A549 (cell line): ENCODE results near the gene ESR2.

ENCODE experiments used
- BHLHE40 ChIP-seq: IDR thresholded peaks from 2 replicates; pipeline ENCODE4 v1.6.1; 2012; ENCODE audit warnings: low read depth, low read length, inconsistent platforms
- CBX8 ChIP-seq: fragments of 200-600 bp; sonication (generic); IDR thresholded peaks from 2 replicates; pipeline ENCODE4 v1.6.1; 2016
- CHD2 ChIP-seq: fragments of 150-350 bp; IDR thresholded peaks from 2 replicates; pipeline ENCODE4 v1.6.1; 2014; ENCODE audit warnings: low read length; ENCODE audit not compliant: partially characterized antibody
- NFE2L2 ChIP-seq: fragments of 150-350 bp; conservative IDR thresholded peaks from 2 replicates; pipeline ENCODE4 v1.6.1; 2014; ENCODE audit warnings: low read length
- POLR2A ChIP-seq: IDR thresholded peaks from 2 replicates; pipeline ENCODE4 v1.6.1; 2012; ENCODE audit warnings: mild to moderate bottlenecking, low read length
- RCOR1 ChIP-seq: fragments of 150-350 bp; IDR thresholded peaks from 2 replicates; pipeline ENCODE4 v1.6.1; 2014; ENCODE audit warnings: antibody characterized with exemption, low read length, low read depth
- RFX5 ChIP-seq: fragments of 450-650 bp; IDR thresholded peaks from 2 replicates; pipeline ENCODE4 v1.7.1; 2014; ENCODE audit warnings: antibody characterized with exemption, mild to moderate bottlenecking, moderate library complexity
- ZSCAN20 ChIP-seq: fragments of 250-450 bp; sonication (Bioruptor Pico); IDR thresholded peaks from 2 replicates; pipeline ENCODE4 v1.8.0; 2022; ENCODE audit warnings: mild to moderate bottlenecking, moderate library complexity
- TF ChIP-seq, protein P1 (sequence below): fragments of >200 bp; sonication (Bioruptor Twin); formaldehyde crosslinking; IDR thresholded peaks from 3 replicates; pipeline ENCODE4 v1.5.1; 2016
- TF ChIP-seq, protein P2 (sequence below): IDR thresholded peaks from 2 replicates; pipeline ENCODE4 v1.6.1; 2012
- TF ChIP-seq, protein P3 (sequence below): fragments of 250-450 bp; sonication (Bioruptor Pico); IDR thresholded peaks from 2 replicates; pipeline ENCODE4 v1.5.0; 2021; ENCODE audit warnings: mild to moderate bottlenecking, moderate library complexity, borderline replicate concordance
- TF ChIP-seq, protein P4 (sequence below): fragments of 200-600 bp; sonication (generic); IDR thresholded peaks from 2 replicates; pipeline ENCODE4 v1.6.1; 2016; ENCODE audit warnings: antibody characterized with exemption, mild to moderate bottlenecking, moderate library complexity
- TF ChIP-seq, protein P5 (sequence below): fragments of 150-350 bp; IDR thresholded peaks from 2 replicates; pipeline ENCODE4 v1.6.1; 2014; ENCODE audit warnings: low read depth, mild to moderate bottlenecking, low read length

DNA sequence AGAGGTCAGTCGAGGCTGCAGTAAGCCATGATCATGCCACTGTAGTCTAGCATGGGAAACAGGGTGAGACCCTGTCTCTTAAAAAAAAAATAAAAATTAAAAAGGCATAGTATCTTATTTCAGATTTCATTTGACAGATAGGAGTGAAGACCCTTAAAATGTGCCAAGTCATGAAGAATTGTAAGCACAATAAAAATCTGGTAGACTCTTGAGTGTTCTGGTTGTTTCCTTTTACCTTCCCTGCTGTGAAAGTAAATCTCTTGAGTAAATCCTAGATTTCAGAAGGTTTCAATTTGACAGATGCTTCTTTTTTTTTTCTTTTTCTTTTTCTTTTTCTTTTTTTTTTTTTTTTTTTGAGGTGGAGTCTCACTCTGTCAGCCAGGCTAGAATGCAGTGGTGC, 109.0 kb downstream of the ESR2 start:
- TF ChIP-seq, protein P1, sequence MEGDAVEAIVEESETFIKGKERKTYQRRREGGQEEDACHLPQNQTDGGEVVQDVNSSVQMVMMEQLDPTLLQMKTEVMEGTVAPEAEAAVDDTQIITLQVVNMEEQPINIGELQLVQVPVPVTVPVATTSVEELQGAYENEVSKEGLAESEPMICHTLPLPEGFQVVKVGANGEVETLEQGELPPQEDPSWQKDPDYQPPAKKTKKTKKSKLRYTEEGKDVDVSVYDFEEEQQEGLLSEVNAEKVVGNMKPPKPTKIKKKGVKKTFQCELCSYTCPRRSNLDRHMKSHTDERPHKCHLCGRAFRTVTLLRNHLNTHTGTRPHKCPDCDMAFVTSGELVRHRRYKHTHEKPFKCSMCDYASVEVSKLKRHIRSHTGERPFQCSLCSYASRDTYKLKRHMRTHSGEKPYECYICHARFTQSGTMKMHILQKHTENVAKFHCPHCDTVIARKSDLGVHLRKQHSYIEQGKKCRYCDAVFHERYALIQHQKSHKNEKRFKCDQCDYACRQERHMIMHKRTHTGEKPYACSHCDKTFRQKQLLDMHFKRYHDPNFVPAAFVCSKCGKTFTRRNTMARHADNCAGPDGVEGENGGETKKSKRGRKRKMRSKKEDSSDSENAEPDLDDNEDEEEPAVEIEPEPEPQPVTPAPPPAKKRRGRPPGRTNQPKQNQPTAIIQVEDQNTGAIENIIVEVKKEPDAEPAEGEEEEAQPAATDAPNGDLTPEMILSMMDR, result no peak
- TF ChIP-seq POLR2A (no peak), NFE2L2 (no peak), RCOR1 (no peak), RFX5 (no peak), CBX8 (no peak), BHLHE40 (no peak), ZSCAN20 (CRISPR knock-in tag) (no peak), CHD2 (no peak)
- TF ChIP-seq, protein P2, sequence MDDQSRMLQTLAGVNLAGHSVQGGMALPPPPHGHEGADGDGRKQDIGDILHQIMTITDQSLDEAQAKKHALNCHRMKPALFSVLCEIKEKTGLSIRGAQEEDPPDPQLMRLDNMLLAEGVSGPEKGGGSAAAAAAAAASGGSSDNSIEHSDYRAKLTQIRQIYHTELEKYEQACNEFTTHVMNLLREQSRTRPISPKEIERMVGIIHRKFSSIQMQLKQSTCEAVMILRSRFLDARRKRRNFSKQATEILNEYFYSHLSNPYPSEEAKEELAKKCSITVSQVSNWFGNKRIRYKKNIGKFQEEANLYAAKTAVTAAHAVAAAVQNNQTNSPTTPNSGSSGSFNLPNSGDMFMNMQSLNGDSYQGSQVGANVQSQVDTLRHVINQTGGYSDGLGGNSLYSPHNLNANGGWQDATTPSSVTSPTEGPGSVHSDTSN, result no peak
- TF ChIP-seq, protein P3, sequence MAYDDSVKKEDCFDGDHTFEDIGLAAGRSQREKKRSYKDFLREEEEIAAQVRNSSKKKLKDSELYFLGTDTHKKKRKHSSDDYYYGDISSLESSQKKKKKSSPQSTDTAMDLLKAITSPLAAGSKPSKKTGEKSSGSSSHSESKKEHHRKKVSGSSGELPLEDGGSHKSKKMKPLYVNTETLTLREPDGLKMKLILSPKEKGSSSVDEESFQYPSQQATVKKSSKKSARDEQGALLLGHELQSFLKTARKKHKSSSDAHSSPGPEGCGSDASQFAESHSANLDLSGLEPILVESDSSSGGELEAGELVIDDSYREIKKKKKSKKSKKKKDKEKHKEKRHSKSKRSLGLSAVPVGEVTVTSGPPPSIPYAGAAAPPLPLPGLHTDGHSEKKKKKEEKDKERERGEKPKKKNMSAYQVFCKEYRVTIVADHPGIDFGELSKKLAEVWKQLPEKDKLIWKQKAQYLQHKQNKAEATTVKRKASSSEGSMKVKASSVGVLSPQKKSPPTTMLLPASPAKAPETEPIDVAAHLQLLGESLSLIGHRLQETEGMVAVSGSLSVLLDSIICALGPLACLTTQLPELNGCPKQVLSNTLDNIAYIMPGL (CRISPR knock-in tag), result no peak
- TF ChIP-seq, protein P4, sequence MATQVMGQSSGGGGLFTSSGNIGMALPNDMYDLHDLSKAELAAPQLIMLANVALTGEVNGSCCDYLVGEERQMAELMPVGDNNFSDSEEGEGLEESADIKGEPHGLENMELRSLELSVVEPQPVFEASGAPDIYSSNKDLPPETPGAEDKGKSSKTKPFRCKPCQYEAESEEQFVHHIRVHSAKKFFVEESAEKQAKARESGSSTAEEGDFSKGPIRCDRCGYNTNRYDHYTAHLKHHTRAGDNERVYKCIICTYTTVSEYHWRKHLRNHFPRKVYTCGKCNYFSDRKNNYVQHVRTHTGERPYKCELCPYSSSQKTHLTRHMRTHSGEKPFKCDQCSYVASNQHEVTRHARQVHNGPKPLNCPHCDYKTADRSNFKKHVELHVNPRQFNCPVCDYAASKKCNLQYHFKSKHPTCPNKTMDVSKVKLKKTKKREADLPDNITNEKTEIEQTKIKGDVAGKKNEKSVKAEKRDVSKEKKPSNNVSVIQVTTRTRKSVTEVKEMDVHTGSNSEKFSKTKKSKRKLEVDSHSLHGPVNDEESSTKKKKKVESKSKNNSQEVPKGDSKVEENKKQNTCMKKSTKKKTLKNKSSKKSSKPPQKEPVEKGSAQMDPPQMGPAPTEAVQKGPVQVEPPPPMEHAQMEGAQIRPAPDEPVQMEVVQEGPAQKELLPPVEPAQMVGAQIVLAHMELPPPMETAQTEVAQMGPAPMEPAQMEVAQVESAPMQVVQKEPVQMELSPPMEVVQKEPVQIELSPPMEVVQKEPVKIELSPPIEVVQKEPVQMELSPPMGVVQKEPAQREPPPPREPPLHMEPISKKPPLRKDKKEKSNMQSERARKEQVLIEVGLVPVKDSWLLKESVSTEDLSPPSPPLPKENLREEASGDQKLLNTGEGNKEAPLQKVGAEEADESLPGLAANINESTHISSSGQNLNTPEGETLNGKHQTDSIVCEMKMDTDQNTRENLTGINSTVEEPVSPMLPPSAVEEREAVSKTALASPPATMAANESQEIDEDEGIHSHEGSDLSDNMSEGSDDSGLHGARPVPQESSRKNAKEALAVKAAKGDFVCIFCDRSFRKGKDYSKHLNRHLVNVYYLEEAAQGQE, result no peak
- TF ChIP-seq, protein P5, sequence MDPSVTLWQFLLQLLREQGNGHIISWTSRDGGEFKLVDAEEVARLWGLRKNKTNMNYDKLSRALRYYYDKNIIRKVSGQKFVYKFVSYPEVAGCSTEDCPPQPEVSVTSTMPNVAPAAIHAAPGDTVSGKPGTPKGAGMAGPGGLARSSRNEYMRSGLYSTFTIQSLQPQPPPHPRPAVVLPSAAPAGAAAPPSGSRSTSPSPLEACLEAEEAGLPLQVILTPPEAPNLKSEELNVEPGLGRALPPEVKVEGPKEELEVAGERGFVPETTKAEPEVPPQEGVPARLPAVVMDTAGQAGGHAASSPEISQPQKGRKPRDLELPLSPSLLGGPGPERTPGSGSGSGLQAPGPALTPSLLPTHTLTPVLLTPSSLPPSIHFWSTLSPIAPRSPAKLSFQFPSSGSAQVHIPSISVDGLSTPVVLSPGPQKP, result no peak
